HepG2 (cell line): ENCODE results near the gene RPL19. TPM values are rescaled to one million over a fixed set of nuclear protein-coding genes. Genes with fewer than 3 reads are reported as not detected.

ENCODE experiments used
- DR1 ChIP-seq: sonication (generic); formaldehyde crosslinking; IDR thresholded peaks from 2 replicates; pipeline ENCODE4 v1.8.0; 2021; ENCODE audit warnings: mild to moderate bottlenecking, missing genetic modification reagents, inconsistent platforms
- ISL2 ChIP-seq: sonication (generic); formaldehyde crosslinking; IDR thresholded peaks from 2 replicates; pipeline ENCODE4 v1.5.0; 2020; ENCODE audit warnings: missing genetic modification reagents
- MED8 ChIP-seq: sonication (generic); formaldehyde crosslinking; IDR thresholded peaks from 2 replicates; pipeline ENCODE4 v1.8.1; 2023; ENCODE audit warnings: mild to moderate bottlenecking, missing genetic modification reagents; ENCODE audit not compliant: insufficient replicate concordance
- POLR2AphosphoS2 ChIP-seq: IDR thresholded peaks from 2 replicates; pipeline ENCODE4 v1.6.1; 2011; ENCODE audit warnings: low read depth, low read length, improper control_type of control experiment
- POLR2AphosphoS5 ChIP-seq: IDR thresholded peaks from 2 replicates; pipeline ENCODE4 v1.6.1; 2012; ENCODE audit warnings: low read depth, low read length
- SALL1 ChIP-seq: sonication (generic); formaldehyde crosslinking; IDR thresholded peaks from 2 replicates; pipeline ENCODE4 v1.8.0; 2022; ENCODE audit warnings: mild to moderate bottlenecking, missing genetic modification reagents
- SMARCE1 ChIP-seq: fragments of 450-650 bp; IDR thresholded peaks from 2 replicates; pipeline ENCODE4 v1.6.1; 2017; ENCODE audit warnings: borderline replicate concordance
- ZBTB7B ChIP-seq: sonication (generic); formaldehyde crosslinking; IDR thresholded peaks from 2 replicates; pipeline ENCODE4 v1.4.0; 2020; ENCODE audit warnings: missing genetic modification reagents
- ZFX ChIP-seq: sonication (generic); formaldehyde crosslinking; IDR thresholded peaks from 2 replicates; pipeline ENCODE4 v1.4.0; 2020; ENCODE audit warnings: mild to moderate bottlenecking, low read depth, missing genetic modification reagents, moderate library complexity
- ZNF383 ChIP-seq: sonication (generic); formaldehyde crosslinking; IDR thresholded peaks from 2 replicates; pipeline ENCODE4 v1.4.0; 2020; ENCODE audit warnings: missing genetic modification reagents, mild to moderate bottlenecking, borderline replicate concordance
- ZNF430 ChIP-seq: sonication (generic); formaldehyde crosslinking; IDR thresholded peaks from 2 replicates; pipeline ENCODE4 v1.9.0; 2021; ENCODE audit warnings: mild to moderate bottlenecking, missing genetic modification reagents
- ZNF605 ChIP-seq: sonication (generic); formaldehyde crosslinking; IDR thresholded peaks from 2 replicates; pipeline ENCODE4 v1.8.0; 2022; ENCODE audit warnings: mild to moderate bottlenecking, missing genetic modification reagents
- ZNF7 ChIP-seq: IDR thresholded peaks from 2 replicates; pipeline ENCODE4 v1.6.1; 2016; ENCODE audit warnings: missing biosample characterization, missing genetic modification reagents
- ZNF709 ChIP-seq: sonication (generic); formaldehyde crosslinking; IDR thresholded peaks from 2 replicates; pipeline ENCODE4 v1.5.0; 2020; ENCODE audit warnings: mild to moderate bottlenecking, missing genetic modification reagents
- ZNF776 ChIP-seq: sonication (generic); formaldehyde crosslinking; IDR thresholded peaks from 2 replicates; pipeline ENCODE4 v1.4.0; 2020; ENCODE audit warnings: mild to moderate bottlenecking, missing genetic modification reagents
- ZNF777 ChIP-seq: sonication (generic); formaldehyde crosslinking; IDR thresholded peaks from 2 replicates; pipeline ENCODE4 v1.4.0; 2020; ENCODE audit warnings: missing genetic modification reagents
- ZNF883 ChIP-seq: sonication (generic); formaldehyde crosslinking; IDR thresholded peaks from 2 replicates; pipeline ENCODE4 v1.5.1; 2020; ENCODE audit warnings: mild to moderate bottlenecking, missing genetic modification reagents; ENCODE audit errors: not compliant biosample characterization
- ZSCAN29 ChIP-seq: sonication (generic); formaldehyde crosslinking; conservative IDR thresholded peaks from 2 replicates; pipeline ENCODE4 v1.4.0; 2020; ENCODE audit warnings: mild to moderate bottlenecking, missing genetic modification reagents
- polyA plus RNA-seq, 8 experiments: library from polyadenylated mRNA; depleted of rRNA in 3 of 8; stranded (reverse) in 7 of 8; unstranded in 1 of 8; fragments of >200 nt; fragmentation: Illumina TruSeq in 4 of 8; extraction: Trizol in 4 of 8; gene quantifications; 2 replicates each; pipeline versions ENCODE4 v1.2.1 to v1.2.3, GENCODE V29; 2011 to 2016; ENCODE audit warnings: low read depth in 4 of 8, missing spikeins in 1 of 8, mixed read lengths in 1 of 8; ENCODE audit not compliant: insufficient read depth in 1 of 8
- total RNA-seq, 5 experiments: library from RNA; depleted of rRNA; stranded (reverse); fragments of >200 nt; fragmentation: Illumina TruSeq; extraction: Trizol; gene quantifications; 2 replicates each; pipeline ENCODE4 v1.2.3, GENCODE V29; 2016; ENCODE audit warnings: low read depth in 1 of 5
- TF ChIP-seq, protein P1 (sequence below): sonication (generic); formaldehyde crosslinking; IDR thresholded peaks from 2 replicates; pipeline ENCODE4 v1.4.0; 2020; ENCODE audit warnings: mild to moderate bottlenecking, low read depth, missing genetic modification reagents
- TF ChIP-seq, protein P2 (sequence below): sonication (generic); formaldehyde crosslinking; conservative IDR thresholded peaks from 2 replicates; pipeline ENCODE4 v1.4.0; 2020; ENCODE audit warnings: missing genetic modification reagents
- TF ChIP-seq, protein P3 (sequence below): IDR thresholded peaks from 2 replicates; pipeline ENCODE4 v1.6.1; 2012; ENCODE audit warnings: inconsistent platforms
- TF ChIP-seq, protein P4 (sequence below): sonication (generic); formaldehyde crosslinking; IDR thresholded peaks from 2 replicates; pipeline ENCODE4 v1.4.0; 2020; ENCODE audit warnings: low read depth, missing genetic modification reagents

RPL19 gene
- total and polyA plus RNA-seq, 2 of the 13 experiments (the other 11 are each of a cell fraction or from before 2014, with no cell fraction given) = 2,522 to 2,768 TPM

DNA sequence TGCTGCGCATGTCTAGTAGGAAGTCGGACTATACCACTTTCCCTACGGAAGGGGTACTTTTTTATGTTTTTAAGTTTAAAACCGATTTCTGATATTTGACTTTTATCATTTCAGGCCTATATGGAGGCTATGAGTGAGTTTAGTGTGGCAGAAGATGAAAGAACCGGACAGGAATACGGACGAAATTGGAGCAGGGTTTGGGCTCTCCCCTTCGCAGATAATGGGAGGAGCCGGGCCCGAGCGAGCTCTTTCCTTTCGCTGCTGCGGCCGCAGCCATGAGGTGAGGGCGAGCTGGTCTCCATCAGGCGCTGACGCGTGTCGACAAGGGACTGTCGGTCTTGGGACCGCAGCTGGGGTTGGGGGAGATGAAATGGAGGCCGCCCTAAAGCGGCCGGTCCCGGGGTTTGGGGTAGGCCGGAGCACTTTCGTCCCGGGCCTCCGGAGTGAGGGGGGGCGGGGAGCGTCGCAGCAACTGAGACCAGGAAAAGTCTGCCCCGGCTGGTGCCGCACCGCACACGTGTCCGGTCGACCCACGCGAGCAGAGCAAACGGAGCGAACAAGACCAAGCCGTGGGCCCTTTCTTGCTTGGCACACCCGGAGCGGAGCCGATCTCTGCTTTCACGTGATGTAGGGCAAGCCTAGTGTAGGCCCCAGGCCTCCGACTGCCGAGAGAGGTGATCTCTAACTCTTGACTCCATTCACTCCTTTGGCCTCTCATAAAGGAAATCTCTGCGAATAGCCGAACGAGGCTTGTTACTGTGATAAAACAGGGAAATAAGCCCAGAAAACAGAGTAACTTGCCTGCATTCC is at the start of gene RPL19 (continued):
- TF ChIP-seq ZNF883 (CRISPR knock-in tag) = peak; percentile 74
- peak; percentile 93 for TF ChIP-seq ZNF709 (CRISPR knock-in tag)
- TF ChIP-seq, protein P1, sequence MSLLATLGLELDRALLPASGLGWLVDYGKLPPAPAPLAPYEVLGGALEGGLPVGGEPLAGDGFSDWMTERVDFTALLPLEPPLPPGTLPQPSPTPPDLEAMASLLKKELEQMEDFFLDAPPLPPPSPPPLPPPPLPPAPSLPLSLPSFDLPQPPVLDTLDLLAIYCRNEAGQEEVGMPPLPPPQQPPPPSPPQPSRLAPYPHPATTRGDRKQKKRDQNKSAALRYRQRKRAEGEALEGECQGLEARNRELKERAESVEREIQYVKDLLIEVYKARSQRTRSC = peak; percentile 68; the same call in 1 of the 2 replicates
- TF ChIP-seq SMARCE1 = no peak
- peak; percentile 95 for TF ChIP-seq DR1 (CRISPR knock-in tag)
- peak; percentile 98 for TF ChIP-seq ZFX
- no peak; the same call in none of the 2 replicates for TF ChIP-seq ZNF605
- peak; percentile 91 for TF ChIP-seq SALL1 (CRISPR knock-in tag)
- TF ChIP-seq ZNF7 (CRISPR knock-in tag) = peak; percentile 57; the same call in 1 of the 2 replicates
- TF ChIP-seq, protein P2, sequence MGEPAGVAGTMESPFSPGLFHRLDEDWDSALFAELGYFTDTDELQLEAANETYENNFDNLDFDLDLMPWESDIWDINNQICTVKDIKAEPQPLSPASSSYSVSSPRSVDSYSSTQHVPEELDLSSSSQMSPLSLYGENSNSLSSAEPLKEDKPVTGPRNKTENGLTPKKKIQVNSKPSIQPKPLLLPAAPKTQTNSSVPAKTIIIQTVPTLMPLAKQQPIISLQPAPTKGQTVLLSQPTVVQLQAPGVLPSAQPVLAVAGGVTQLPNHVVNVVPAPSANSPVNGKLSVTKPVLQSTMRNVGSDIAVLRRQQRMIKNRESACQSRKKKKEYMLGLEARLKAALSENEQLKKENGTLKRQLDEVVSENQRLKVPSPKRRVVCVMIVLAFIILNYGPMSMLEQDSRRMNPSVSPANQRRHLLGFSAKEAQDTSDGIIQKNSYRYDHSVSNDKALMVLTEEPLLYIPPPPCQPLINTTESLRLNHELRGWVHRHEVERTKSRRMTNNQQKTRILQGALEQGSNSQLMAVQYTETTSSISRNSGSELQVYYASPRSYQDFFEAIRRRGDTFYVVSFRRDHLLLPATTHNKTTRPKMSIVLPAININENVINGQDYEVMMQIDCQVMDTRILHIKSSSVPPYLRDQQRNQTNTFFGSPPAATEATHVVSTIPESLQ (CRISPR knock-in tag) = no peak; the same call in 1 of the 2 replicates
- peak; percentile 70; the same call in 1 of the 2 replicates for TF ChIP-seq POLR2AphosphoS2
- TF ChIP-seq ZBTB7B (CRISPR knock-in tag) = peak; percentile 71; the same call in 1 of the 2 replicates
- peak; percentile 21 for TF ChIP-seq MED8 (CRISPR knock-in tag)
- peak; percentile 96 for TF ChIP-seq POLR2AphosphoS5
- no peak for TF ChIP-seq ZNF383 (CRISPR knock-in tag)
- TF ChIP-seq ZNF777 (CRISPR knock-in tag) = no peak
- TF ChIP-seq, protein P3, sequence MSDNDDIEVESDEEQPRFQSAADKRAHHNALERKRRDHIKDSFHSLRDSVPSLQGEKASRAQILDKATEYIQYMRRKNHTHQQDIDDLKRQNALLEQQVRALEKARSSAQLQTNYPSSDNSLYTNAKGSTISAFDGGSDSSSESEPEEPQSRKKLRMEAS = peak; percentile 94
- 0 out of 2 replicates have a peak, but pooled peaks have one; percentile 26 for TF ChIP-seq ZNF776 (CRISPR knock-in tag)
- TF ChIP-seq ZNF430 = peak; percentile 7; the same call in 1 of the 2 replicates
- TF ChIP-seq ISL2 (CRISPR knock-in tag) = peak; percentile 38; the same call in 1 of the 2 replicates
- no peak for TF ChIP-seq ZSCAN29 (CRISPR knock-in tag)
- TF ChIP-seq, protein P4, sequence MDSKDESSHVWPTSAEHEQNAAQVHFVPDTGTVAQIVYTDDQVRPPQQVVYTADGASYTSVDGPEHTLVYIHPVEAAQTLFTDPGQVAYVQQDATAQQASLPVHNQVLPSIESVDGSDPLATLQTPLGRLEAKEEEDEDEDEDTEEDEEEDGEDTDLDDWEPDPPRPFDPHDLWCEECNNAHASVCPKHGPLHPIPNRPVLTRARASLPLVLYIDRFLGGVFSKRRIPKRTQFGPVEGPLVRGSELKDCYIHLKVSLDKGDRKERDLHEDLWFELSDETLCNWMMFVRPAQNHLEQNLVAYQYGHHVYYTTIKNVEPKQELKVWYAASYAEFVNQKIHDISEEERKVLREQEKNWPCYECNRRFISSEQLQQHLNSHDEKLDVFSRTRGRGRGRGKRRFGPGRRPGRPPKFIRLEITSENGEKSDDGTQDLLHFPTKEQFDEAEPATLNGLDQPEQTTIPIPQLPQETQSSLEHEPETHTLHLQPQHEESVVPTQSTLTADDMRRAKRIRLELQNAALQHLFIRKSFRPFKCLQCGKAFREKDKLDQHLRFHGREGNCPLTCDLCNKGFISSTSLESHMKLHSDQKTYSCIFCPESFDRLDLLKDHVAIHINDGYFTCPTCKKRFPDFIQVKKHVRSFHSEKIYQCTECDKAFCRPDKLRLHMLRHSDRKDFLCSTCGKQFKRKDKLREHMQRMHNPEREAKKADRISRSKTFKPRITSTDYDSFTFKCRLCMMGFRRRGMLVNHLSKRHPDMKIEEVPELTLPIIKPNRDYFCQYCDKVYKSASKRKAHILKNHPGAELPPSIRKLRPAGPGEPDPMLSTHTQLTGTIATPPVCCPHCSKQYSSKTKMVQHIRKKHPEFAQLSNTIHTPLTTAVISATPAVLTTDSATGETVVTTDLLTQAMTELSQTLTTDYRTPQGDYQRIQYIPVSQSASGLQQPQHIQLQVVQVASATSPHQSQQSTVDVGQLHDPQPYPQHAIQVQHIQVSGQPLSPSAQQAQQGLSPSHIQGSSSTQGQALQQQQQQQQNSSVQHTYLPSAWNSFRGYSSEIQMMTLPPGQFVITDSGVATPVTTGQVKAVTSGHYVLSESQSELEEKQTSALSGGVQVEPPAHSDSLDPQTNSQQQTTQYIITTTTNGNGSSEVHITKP (CRISPR knock-in tag) = peak; percentile 99
